ENCODE results near the gene CCT8L2.
"Not testable (repeated sequence)": the region's sequence is repeated elsewhere in the genome, so short reads cannot be mapped to it uniquely, and the experiment has no call there.

Gene CCT8L2

DNA sequence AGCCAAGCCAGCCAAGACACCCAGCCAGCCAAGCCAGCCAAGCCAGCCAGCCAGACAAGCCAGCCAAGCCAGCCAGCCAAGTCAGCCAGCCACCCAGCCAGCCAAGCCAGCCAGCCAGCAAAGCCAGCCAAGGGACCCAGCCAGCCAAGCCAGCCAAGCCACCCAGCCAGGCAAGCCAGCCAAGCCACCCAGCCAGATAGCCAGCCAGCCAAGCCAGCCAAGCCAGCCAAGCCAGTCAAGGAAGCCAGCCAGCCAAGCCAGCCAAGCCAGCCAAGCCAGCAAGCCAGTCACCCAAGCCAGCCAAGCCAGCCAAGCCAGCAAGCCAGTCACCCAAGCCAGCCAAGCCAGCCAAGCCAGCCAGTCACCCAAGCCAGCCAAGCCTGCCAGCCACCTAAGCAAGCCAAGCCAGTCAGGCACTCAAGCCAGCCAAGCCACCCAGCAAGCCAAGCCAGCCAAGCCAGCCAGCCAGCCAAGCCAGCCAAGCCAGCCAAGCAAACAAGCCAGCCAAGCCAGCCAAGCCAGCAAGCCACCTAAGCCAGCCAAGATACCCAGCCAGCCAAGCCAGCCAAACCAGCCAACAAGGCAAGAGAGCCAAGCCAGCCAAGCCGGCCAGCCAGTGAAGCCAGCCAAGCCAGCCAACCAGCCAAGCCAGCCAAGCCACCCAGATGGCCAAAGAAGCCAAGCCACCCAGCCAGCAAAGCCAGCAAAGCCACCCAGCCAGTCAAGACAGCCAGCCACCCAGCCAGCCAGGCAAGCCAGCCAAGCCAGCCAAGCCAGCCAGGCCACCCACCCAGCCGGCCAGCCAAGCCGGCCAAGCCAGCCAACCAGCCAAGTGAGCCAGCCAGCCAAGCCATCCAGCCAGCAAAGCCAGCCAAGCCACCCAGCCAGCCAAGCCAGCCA is 33.3 kb downstream of the CCT8L2 start:
- H3K36me3 ChIP-seq (ENCODE audit: control insufficient read depth in 1 of 2, insufficient read depth in 2 of 2, low read length in 2 of 2), result no peaks in the 10 kb centered on the region
- H3K4me3 ChIP-seq (ENCODE audit: low read depth in 1 of 2, low read length in 2 of 2), result no peak overlapping the region
- H3K27ac ChIP-seq (ENCODE audit: low read depth, low read length), result no peak overlapping the region
- H3K9ac ChIP-seq (ENCODE audit: low read depth in 1 of 2, low read length in 2 of 2), result no peak overlapping the region
- no peaks in the 10 kb centered on the region for H3K27me3 ChIP-seq (ENCODE audit: control insufficient read depth in 1 of 2, insufficient read depth in 2 of 2, low read length in 2 of 2)
- H3K4me1 ChIP-seq (ENCODE audit: control insufficient read depth in 1 of 2, insufficient read depth in 2 of 2, low read length in 2 of 2), result no peaks in the 10 kb centered on the region
- H3K9me3 ChIP-seq (ENCODE audit: control insufficient read depth in 1 of 2, low read length in 2 of 2), result peaks cover 0 to 8% of the 10 kb centered on the region in 2 donors

DNA sequence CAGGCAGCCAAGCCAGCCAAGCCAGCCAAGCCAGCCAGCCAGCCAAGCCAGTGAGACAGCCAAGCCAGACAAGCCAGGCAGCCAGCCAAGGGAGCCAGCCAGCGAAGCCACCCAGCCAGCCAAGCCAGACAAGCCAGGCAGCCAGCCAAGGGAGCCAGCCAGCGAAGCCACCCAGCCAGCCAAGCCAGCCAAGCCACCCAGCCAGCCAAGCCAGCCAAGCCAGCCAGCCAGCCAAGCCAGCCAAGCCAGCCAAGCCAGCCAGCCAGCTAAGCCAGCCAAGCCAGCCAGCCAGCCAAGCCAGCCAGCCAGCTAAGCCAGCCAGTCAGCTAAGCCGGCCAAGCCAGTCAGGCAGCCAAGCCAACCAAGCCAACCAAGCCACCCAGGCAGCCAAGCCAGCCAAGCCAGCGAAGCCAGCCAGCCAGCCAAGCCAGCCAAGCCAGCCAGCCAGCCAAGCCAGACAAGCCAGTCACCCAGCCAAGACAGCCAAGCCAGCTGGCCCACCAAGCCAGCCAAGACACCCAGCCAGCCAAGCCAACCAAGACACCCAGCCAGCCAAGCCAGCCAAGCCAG is 34.1 kb downstream of the CCT8L2 start:
- not testable (repeated sequence) for H3K27ac ChIP-seq (ENCODE audit: low read depth, low read length); H3K9me3 ChIP-seq (ENCODE audit: control insufficient read depth in 1 of 2, low read length in 2 of 2); H3K36me3 ChIP-seq (ENCODE audit: control insufficient read depth in 1 of 2, insufficient read depth in 2 of 2, low read length in 2 of 2); H3K4me3 ChIP-seq (ENCODE audit: low read depth in 1 of 2, low read length in 2 of 2); H3K9ac ChIP-seq (ENCODE audit: low read depth in 1 of 2, low read length in 2 of 2); H3K27me3 ChIP-seq (ENCODE audit: control insufficient read depth in 1 of 2, insufficient read depth in 2 of 2, low read length in 2 of 2); H3K4me1 ChIP-seq (ENCODE audit: control insufficient read depth in 1 of 2, insufficient read depth in 2 of 2, low read length in 2 of 2)

GRCh38 chr22:16557511-16557910 is 35.1 kb downstream of the CCT8L2 start:
- H3K4me3 ChIP-seq (ENCODE audit: low read depth in 1 of 2, low read length in 2 of 2); H3K9ac ChIP-seq (ENCODE audit: low read depth in 1 of 2, low read length in 2 of 2); H3K27me3 ChIP-seq (ENCODE audit: control insufficient read depth in 1 of 2, insufficient read depth in 2 of 2, low read length in 2 of 2); H3K9me3 ChIP-seq (ENCODE audit: control insufficient read depth in 1 of 2, low read length in 2 of 2); H3K36me3 ChIP-seq (ENCODE audit: control insufficient read depth in 1 of 2, insufficient read depth in 2 of 2, low read length in 2 of 2); H3K4me1 ChIP-seq (ENCODE audit: control insufficient read depth in 1 of 2, insufficient read depth in 2 of 2, low read length in 2 of 2); H3K27ac ChIP-seq (ENCODE audit: low read depth, low read length): not testable (repeated sequence)

- H3K36me3 ChIP-seq (ENCODE audit: control insufficient read depth in 1 of 2, insufficient read depth in 2 of 2, low read length in 2 of 2); H3K4me1 ChIP-seq (ENCODE audit: control insufficient read depth in 1 of 2, insufficient read depth in 2 of 2, low read length in 2 of 2); H3K9ac ChIP-seq (ENCODE audit: low read depth in 1 of 2, low read length in 2 of 2): not testable (repeated sequence)
These were observed 37.3 kb downstream of the CCT8L2 start for GRCh38 chr22:16555077-16555994.

DNA sequence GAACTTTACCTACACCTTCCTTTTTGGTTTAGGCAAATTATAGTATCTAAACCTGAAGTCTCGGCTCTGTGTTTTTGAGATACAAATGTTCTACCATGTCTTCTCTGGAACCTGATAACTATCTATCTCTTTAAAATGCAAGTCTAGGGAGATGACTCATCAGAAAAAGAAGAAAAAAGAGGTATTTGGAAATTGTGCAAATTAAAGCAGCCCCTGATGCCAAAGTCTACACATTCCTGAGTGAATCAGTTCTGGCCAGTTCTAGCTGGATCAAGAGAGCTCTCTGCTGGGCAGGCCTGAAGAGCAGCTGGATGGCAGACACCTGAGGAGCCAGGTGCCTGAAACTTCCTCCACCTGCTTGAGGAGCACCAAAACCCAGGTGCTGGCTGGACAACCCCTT is 49.3 kb downstream of the CCT8L2 start:
- H3K4me3 ChIP-seq (ENCODE audit: low read depth in 1 of 2, low read length in 2 of 2); H3K27ac ChIP-seq (ENCODE audit: low read depth, low read length); H3K27me3 ChIP-seq (ENCODE audit: control insufficient read depth in 1 of 2, insufficient read depth in 2 of 2, low read length in 2 of 2); H3K9ac ChIP-seq (ENCODE audit: low read depth in 1 of 2, low read length in 2 of 2); H3K9me3 ChIP-seq (ENCODE audit: control insufficient read depth in 1 of 2, low read length in 2 of 2); H3K4me1 ChIP-seq (ENCODE audit: control insufficient read depth in 1 of 2, insufficient read depth in 2 of 2, low read length in 2 of 2); H3K36me3 ChIP-seq (ENCODE audit: control insufficient read depth in 1 of 2, insufficient read depth in 2 of 2, low read length in 2 of 2): not testable (repeated sequence)

More at GRCh38 chr22:16555077-16555994, 37.3 kb downstream of the CCT8L2 start:
- not testable (repeated sequence) for H3K27me3 ChIP-seq (ENCODE audit: control insufficient read depth in 1 of 2, insufficient read depth in 2 of 2, low read length in 2 of 2); H3K9me3 ChIP-seq (ENCODE audit: control insufficient read depth in 1 of 2, low read length in 2 of 2); H3K4me3 ChIP-seq (ENCODE audit: low read depth in 1 of 2, low read length in 2 of 2); H3K27ac ChIP-seq (ENCODE audit: low read depth, low read length)
